HK-2 (cell line): ENCODE data around the gene KRTAP4-3.
"Not testable (repeated sequence)": the region's sequence is repeated elsewhere in the genome, so short reads cannot be mapped to it uniquely, and the experiment has no call there.

Experiments
- DNase-seq: peaks from one replicate; pipeline ENCODE4 v3.0.0-alpha.2; 2018; ENCODE audit not compliant: unreplicated experiment

The KRTAP4-3 gene

GRCh38 chr17:41117846-41118386 is 50.1 kb downstream of the KRTAP4-3 start, which contains the start of gene KRTAP4-11:
KRTAP4-11 (minus strand) TSS chr17:41118373; CDS start chr17:41118315, 58 bp downstream.
- DNase-seq = not testable (repeated sequence)
